GM13976 (cell line): ENCODE data around the gene GALNT13.

Experiments
- DNase-seq: peaks from one replicate; pipeline ENCODE4 v3.0.0; 2012; ENCODE audit warnings: low spot score
- CTCF ChIP-seq: IDR thresholded peaks from 2 replicates; pipeline ENCODE4 v1.5.1; 2012; ENCODE audit warnings: borderline replicate concordance, mild to moderate bottlenecking; ENCODE audit not compliant: insufficient read depth; ENCODE audit errors: extremely low read depth, missing control alignments, control extremely low read depth
- in situ Hi-C: fragments of 300-500 bp; cut with MboI; formaldehyde crosslinking; loops from one replicate; pipeline ENCODE4 v1.12.0; 2022; ENCODE audit warnings: low sequenced_read_pairs, mixed read lengths, inconsistent platforms; ENCODE audit not compliant: unreplicated experiment

Gene GALNT13

GRCh38 chr2:154015233-154015632 is 143.5 kb downstream of the GALNT13 start:
- no peak for DNase-seq
- in situ Hi-C loops, result no loop called here
- no peak for TF ChIP-seq CTCF

- DNase-seq, result no peak
- no peak for TF ChIP-seq CTCF
- in situ Hi-C loops, result no loop called here
These were observed 157.8 kb downstream of the GALNT13 start for GRCh38 chr2:154029504-154029903.

GRCh38 chr2:154032220-154032619 is 160.5 kb downstream of the GALNT13 start:
- in situ Hi-C loops, result no loop called here
- DNase-seq, result no peak
- no peak for TF ChIP-seq CTCF

- TF ChIP-seq CTCF, result no peak
- in situ Hi-C loops, result no loop called here
- no peak for DNase-seq
These were observed 174.8 kb downstream of the GALNT13 start for GRCh38 chr2:154046493-154046892.

- in situ Hi-C loops, result no loop called here
- no peak for TF ChIP-seq CTCF
- DNase-seq, result no peak
These were observed 177.2 kb downstream of the GALNT13 start for GRCh38 chr2:154048905-154049304.

GRCh38 chr2:154049561-154049960 is 177.8 kb downstream of the GALNT13 start:
- DNase-seq, result no peak
- in situ Hi-C loops, result no loop called here
- no peak for TF ChIP-seq CTCF

- DNase-seq, result no peak
- no peak for TF ChIP-seq CTCF
- in situ Hi-C loops, result no loop called here
These were observed 195.4 kb downstream of the GALNT13 start for GRCh38 chr2:154067124-154067523.
